ENCODE measurements around the gene TAS1R3. TPM values are rescaled to one million over a fixed set of nuclear protein-coding genes. Genes with fewer than 3 reads are reported as not detected.

TAS1R3 gene
- polyA plus RNA-seq, 3 donors, result 0.10 to 0.45 (median 0.19) TPM

GRCh38 chr1:1293263-1294249, 37.5 kb upstream of the TAS1R3 start:
- WGBS, 3 donors, result 86 to 88% (median 87%) methylated on average over 57 to 94 of the region's 94 CpGs

GRCh38 chr1:1294250-1294890, 36.7 kb upstream of the TAS1R3 start:
- H3K27ac ChIP-seq (ENCODE audit: low read depth, low read length), result no peak overlapping the region
- WGBS, 3 donors, result 87 to 92% (median 89%) methylated on average over 57 to 58 of the region's 58 CpGs

More at GRCh38 chr1:1293263-1294249, 37.5 kb upstream of the TAS1R3 start:
- H3K27ac ChIP-seq (ENCODE audit: low read depth, low read length), result no peak overlapping the region

GRCh38 chr1:1295154-1295923, 35.7 kb upstream of the TAS1R3 start:
- 94 to 97% (median 94%) methylated on average over 34 to 35 of the region's 35 CpGs for WGBS, 3 donors
- no peak overlapping the region for H3K27ac ChIP-seq (ENCODE audit: low read depth, low read length)

- no peak overlapping the region for H3K27ac ChIP-seq (ENCODE audit: low read depth, low read length)
- WGBS, 3 donors, result 92 to 96% (median 95%) methylated on average over 58 to 62 of the region's 62 CpGs
These were observed 34.7 kb upstream of the TAS1R3 start for GRCh38 chr1:1296070-1297061.

GRCh38 chr1:1297802-1298424, 33.2 kb upstream of the TAS1R3 start:
- H3K27ac ChIP-seq (ENCODE audit: low read depth, low read length), result no peak overlapping the region
- WGBS, 3 donors, result 91 to 94% (median 93%) methylated on average over 25 to 31 of the region's 31 CpGs

GRCh38 chr1:1298861-1299685, 32.0 kb upstream of the TAS1R3 start:
- WGBS, 3 donors, result 61 to 76% (median 71%) methylated on average over 25 to 30 of the region's 30 CpGs

GRCh38 chr1:1299686-1300351, 31.3 kb upstream of the TAS1R3 start:
- WGBS, 3 donors, result 86 to 88% (median 88%) methylated on average over 22 of the region's 22 CpGs

More at GRCh38 chr1:1298861-1299685, 32.0 kb upstream of the TAS1R3 start:
- no peak overlapping the region for H3K27ac ChIP-seq (ENCODE audit: low read depth, low read length)

GRCh38 chr1:1300352-1300739, 30.7 kb upstream of the TAS1R3 start:
- H3K27ac ChIP-seq (ENCODE audit: low read depth, low read length), result no peak overlapping the region
- 84 to 90% (median 87%) methylated on average over 12 of the region's 12 CpGs for WGBS, 3 donors

More at GRCh38 chr1:1299686-1300351, 31.3 kb upstream of the TAS1R3 start:
- no peak overlapping the region for H3K27ac ChIP-seq (ENCODE audit: low read depth, low read length)

GRCh38 chr1:1302006-1302430, 29.1 kb upstream of the TAS1R3 start:
- 90 to 96% (median 95%) methylated on average over 9 of the region's 9 CpGs for WGBS, 3 donors
- no peak overlapping the region for H3K27ac ChIP-seq (ENCODE audit: low read depth, low read length)

GRCh38 chr1:1302951-1303509, 28.1 kb upstream of the TAS1R3 start:
- no peak overlapping the region for H3K27ac ChIP-seq (ENCODE audit: low read depth, low read length)
- whole genome bisulfite sequencing, 3 donors, result 78 to 90% (median 79%) methylated on average over 29 to 31 of the region's 31 CpGs

GRCh38 chr1:1303736-1304135, 27.3 kb upstream of the TAS1R3 start:
- WGBS, 3 donors, result 74 to 84% (median 75%) methylated on average over 13 of the region's 13 CpGs
- no peak overlapping the region for H3K27ac ChIP-seq (ENCODE audit: low read depth, low read length)

GRCh38 chr1:1304331-1305299, 26.5 kb upstream of the TAS1R3 start:
- H3K27ac ChIP-seq (ENCODE audit: low read depth, low read length), result no peak overlapping the region
- 32 to 59% (median 32%) methylated on average over 28 to 29 of the region's 29 CpGs for WGBS, 3 donors

GRCh38 chr1:1305300-1306069, 25.6 kb upstream of the TAS1R3 start:
- H3K27ac ChIP-seq (ENCODE audit: low read depth, low read length), result no peak overlapping the region
- 15 to 50% (median 15%) methylated on average over 23 to 25 of the region's 25 CpGs for WGBS, 3 donors
